C4-2B (cell line): ENCODE data around the gene CFAP119.

ENCODE experiments used
- CTCF ChIP-seq: fragments of 450-650 bp; conservative IDR thresholded peaks from 2 replicates; pipeline ENCODE4 v1.5.1; 2017; ENCODE audit warnings: mild to moderate bottlenecking
- ZFX ChIP-seq: fragments of 450-650 bp; IDR thresholded peaks from 2 replicates; pipeline ENCODE4 v1.6.1; 2017

GRCh38 chr16:30771726-30772125 is 9.9 kb upstream of the CFAP119 start:
- TF ChIP-seq CTCF (no peak), ZFX (no peak)
